ENCODE data around the gene PNPLA2. TPM values are rescaled to one million over a fixed set of nuclear protein-coding genes. Genes with fewer than 3 reads are reported as not detected.
A peak's percentile ranks its signal among the peaks of the same experiment; 100 is the strongest.

PNPLA2 gene
- total RNA-seq, 2 experiments from 2014 or later = 202 to 220 TPM

GRCh38 chr11:773830-774229 is 44.9 kb upstream of the PNPLA2 start:
- peaks cover 11% of the 10 kb centered on the region for H3K4me1 Mint-ChIP-seq (ENCODE audit: low read depth)
- intact Hi-C loops (cut with DNase I, micrococcal nuclease) = no loop called here
- no peaks in the 10 kb centered on the region for H3K27me3 ChIP-seq (ENCODE audit: control insufficient read depth in 1 of 2, insufficient read depth in 2 of 2, low read length in 2 of 2)
- ATAC-seq (ENCODE audit: poor library complexity) (no peak), DNase-seq (no peak)
- no peaks in the 10 kb centered on the region for H3K27me3 Mint-ChIP-seq
- no peak overlapping the region for H3K27ac Mint-ChIP-seq
- no peak overlapping the region for H3K4me3 ChIP-seq (ENCODE audit: low read length)
- no peak overlapping the region for H3K27ac ChIP-seq (ENCODE audit: low read depth in 1 of 2, low read length in 2 of 2)
- POLR2A ChIA-PET = interaction anchor here (1.4 kb wide), 1 partner anchor 36 kb away, joined by 4 read pairs; no protein-coding TSS in a partner anchor
- CTCF ChIA-PET = no interaction called here
- no peak for TF ChIP-seq CTCF (IDR thresholded peaks at IDR 0.05)
- H3K4me1 ChIP-seq (ENCODE audit: insufficient read depth, low read length) = peaks cover 38% of the 10 kb centered on the region
- peaks cover 32% of the 10 kb centered on the region for H3K36me3 ChIP-seq (ENCODE audit: insufficient read depth, low read length)
- H3K36me3 Mint-ChIP-seq (ENCODE audit: low read depth) = peaks cover 3% of the 10 kb centered on the region
- no peaks in the 10 kb centered on the region for H3K9me3 Mint-ChIP-seq
- no peak overlapping the region for H3K4me3 Mint-ChIP-seq
- no peaks in the 10 kb centered on the region for H3K9me3 ChIP-seq (ENCODE audit: control insufficient read depth in 1 of 2, insufficient read depth in 1 of 2, low read length in 2 of 2)

GRCh38 chr11:774873-775592 is 43.7 kb upstream of the PNPLA2 start:
- no peaks in the 10 kb centered on the region for H3K9me3 Mint-ChIP-seq
- no peak for TF ChIP-seq CTCF (IDR thresholded peaks at IDR 0.05)
- intact Hi-C loops (cut with DNase I, micrococcal nuclease) = no loop called here
- ATAC-seq (ENCODE audit: poor library complexity) = no peak
- ChIA-PET CTCF (no interaction called here), POLR2A (interaction anchor here (0.7 to 1.4 kb wide), 2 partner anchors 20 to 37 kb away, joined by 3 to 4 read pairs; no protein-coding TSS in a partner anchor)
- H3K36me3 Mint-ChIP-seq (ENCODE audit: low read depth) = peaks cover 3% of the 10 kb centered on the region
- Histone ChIP-seq H3K36me3 (ENCODE audit: insufficient read depth, low read length) (peaks cover 28% of the 10 kb centered on the region), H3K27ac (ENCODE audit: low read depth in 1 of 2, low read length in 2 of 2) (no peak overlapping the region), H3K4me1 (ENCODE audit: insufficient read depth, low read length) (peaks cover 46% of the 10 kb centered on the region), H3K4me3 (ENCODE audit: low read length) (no peak overlapping the region), H3K9me3 (ENCODE audit: control insufficient read depth in 1 of 2, insufficient read depth in 1 of 2, low read length in 2 of 2) (no peaks in the 10 kb centered on the region), H3K27me3 (ENCODE audit: control insufficient read depth in 1 of 2, insufficient read depth in 2 of 2, low read length in 2 of 2) (no peaks in the 10 kb centered on the region)
- H3K27ac Mint-ChIP-seq = peak overlapping the region; percentile 59
- peak in 1 of 14 experiments; percentile 26 for DNase-seq
- H3K4me1 Mint-ChIP-seq (ENCODE audit: low read depth) = peaks cover 11% of the 10 kb centered on the region
- peak overlapping the region; percentile 81 for H3K4me3 Mint-ChIP-seq
- H3K27me3 Mint-ChIP-seq = no peaks in the 10 kb centered on the region

GRCh38 chr11:776263-776560 is 42.5 kb upstream of the PNPLA2 start:
- Mint-ChIP-seq H3K27me3 (no peaks in the 10 kb centered on the region), H3K4me3 (peak overlapping the region; percentile 83), H3K27ac (peak overlapping the region; percentile 64), H3K9me3 (no peaks in the 10 kb centered on the region), H3K36me3 (ENCODE audit: low read depth) (peaks cover 3% of the 10 kb centered on the region), H3K4me1 (ENCODE audit: low read depth) (peaks cover 11% of the 10 kb centered on the region)
- DNase-seq = no peak
- intact Hi-C loops (cut with DNase I, micrococcal nuclease) = loop anchor here in 1 of 2 experiments (2.0 kb wide), 1 partner anchor 21 kb away; no protein-coding TSS in a partner anchor
- Histone ChIP-seq H3K36me3 (ENCODE audit: insufficient read depth, low read length) (peaks cover 17% of the 10 kb centered on the region), H3K27me3 (ENCODE audit: control insufficient read depth in 1 of 2, insufficient read depth in 2 of 2, low read length in 2 of 2) (no peaks in the 10 kb centered on the region), H3K4me3 (ENCODE audit: low read length) (peak overlapping the region; percentile 67), H3K4me1 (ENCODE audit: insufficient read depth, low read length) (peaks cover 48% of the 10 kb centered on the region), H3K27ac (ENCODE audit: low read depth in 1 of 2, low read length in 2 of 2) (no peak overlapping the region), H3K9me3 (ENCODE audit: control insufficient read depth in 1 of 2, insufficient read depth in 1 of 2, low read length in 2 of 2) (no peaks in the 10 kb centered on the region)
- TF ChIP-seq CTCF (IDR thresholded peaks at IDR 0.05) = no peak
- no peak for ATAC-seq (ENCODE audit: poor library complexity)
- ChIA-PET CTCF (no interaction called here), POLR2A (interaction anchor here (0.9 to 1.2 kb wide), 3 partner anchors 21 to 30 kb away, joined by 3 to 6 read pairs (median 6); no protein-coding TSS in a partner anchor)
